Stimulated activated CD8-positive, alpha-beta memory T cell treated with anti-CD3 and anti-CD28 coated beads, Interleukin-12 subunit alpha, Interleukin-12 subunit beta, amount 100 ng/mL, for 1 hour (primary cell): ENCODE data around the gene POLG.

Experiments
- DNase-seq: peaks from one replicate; pipeline ENCODE4 v3.0.0-alpha.2; 2020; ENCODE audit warnings: low read depth

The POLG gene

GRCh38 chr15:89370120-89370977, 35.7 kb upstream of the POLG start:
- no peak for DNase-seq

GRCh38 chr15:89369341-89369947, 34.8 kb upstream of the POLG start:
- no peak for DNase-seq

- DNase-seq = no peak
Observed at GRCh38 chr15:89368566-89369223, 34.1 kb upstream of the POLG start.

GRCh38 chr15:89367485-89368451, 33.1 kb upstream of the POLG start:
- DNase-seq = no peak

GRCh38 chr15:89366656-89367393, 32.2 kb upstream of the POLG start:
- no peak for DNase-seq

- no peak for DNase-seq
Observed at GRCh38 chr15:89365462-89366065, 30.9 kb upstream of the POLG start.

- no peak for DNase-seq
Observed at GRCh38 chr15:89364741-89365450, 30.3 kb upstream of the POLG start.

GRCh38 chr15:89364341-89364740, 29.7 kb upstream of the POLG start:
- no peak for DNase-seq

GRCh38 chr15:89363770-89364169, 29.1 kb upstream of the POLG start:
- DNase-seq = no peak

GRCh38 chr15:89363133-89363532, 28.5 kb upstream of the POLG start:
- no peak for DNase-seq

GRCh38 chr15:89362203-89363101, 27.8 kb upstream of the POLG start:
- no peak for DNase-seq

GRCh38 chr15:89361451-89362202, 27.0 kb upstream of the POLG start:
- peak; percentile 32 for DNase-seq

GRCh38 chr15:89360294-89360971, 25.8 kb upstream of the POLG start:
- no peak for DNase-seq

GRCh38 chr15:89359471-89360293, 25.1 kb upstream of the POLG start:
- DNase-seq = no peak

- peak; percentile 69 for DNase-seq
Observed at GRCh38 chr15:89358755-89359439, 24.3 kb upstream of the POLG start.

- no peak for DNase-seq
Observed at GRCh38 chr15:89358435-89358754, 23.8 kb upstream of the POLG start.
